Activated CD8-positive, alpha-beta memory T cell treated with anti-CD3 and anti-CD28 coated beads, Interleukin-2, amount 50 U/mL, for 1 hour (primary cell): ENCODE results near the gene HAO1.
"Not testable (repeated sequence)": the region's sequence is repeated elsewhere in the genome, so short reads cannot be mapped to it uniquely, and the experiment has no call there.

ENCODE experiments used
- DNase-seq: peaks from one replicate; pipeline ENCODE4 v3.0.0-alpha.2; 2020; ENCODE audit errors: extremely low read depth

HAO1 gene

DNA sequence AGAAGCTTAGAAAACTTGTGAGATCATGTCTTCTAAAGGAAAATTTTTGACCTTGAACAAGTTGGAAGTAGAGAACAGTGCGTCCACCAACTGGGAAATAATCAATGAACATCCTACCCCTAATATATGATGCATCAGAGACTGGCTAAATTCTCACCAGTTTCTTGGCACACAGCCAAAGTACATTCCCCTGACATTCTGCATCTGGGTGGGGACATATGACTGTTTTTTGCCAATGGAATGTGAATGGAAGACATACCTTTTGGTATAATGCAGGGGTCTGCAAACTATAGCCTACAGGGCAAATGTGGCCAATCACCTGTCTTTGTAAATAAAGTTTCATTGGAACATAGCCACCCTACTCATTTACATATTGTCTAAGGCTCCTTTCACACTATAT is 84.7 kb downstream of the HAO1 start:
- DNase-seq, result no peak

DNA sequence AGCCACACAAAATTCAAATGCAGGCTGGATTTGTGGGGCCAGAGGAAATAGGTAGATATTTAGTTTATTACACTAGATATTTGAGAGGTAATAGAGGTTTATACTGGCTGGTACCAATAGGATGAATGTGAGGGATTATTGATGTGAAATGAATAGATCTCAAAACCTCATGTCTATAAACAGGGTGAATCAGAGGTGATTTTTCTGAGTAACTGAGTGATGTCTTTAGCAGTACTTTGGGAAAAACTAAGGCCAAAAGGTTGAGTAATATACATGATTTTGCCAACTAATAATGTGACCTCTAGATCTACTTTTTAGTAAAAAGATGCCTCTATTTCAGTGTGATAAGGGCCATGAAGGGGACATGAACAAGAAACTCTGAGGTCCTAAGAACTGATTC is 86.8 kb downstream of the HAO1 start:
- no peak for DNase-seq

DNA sequence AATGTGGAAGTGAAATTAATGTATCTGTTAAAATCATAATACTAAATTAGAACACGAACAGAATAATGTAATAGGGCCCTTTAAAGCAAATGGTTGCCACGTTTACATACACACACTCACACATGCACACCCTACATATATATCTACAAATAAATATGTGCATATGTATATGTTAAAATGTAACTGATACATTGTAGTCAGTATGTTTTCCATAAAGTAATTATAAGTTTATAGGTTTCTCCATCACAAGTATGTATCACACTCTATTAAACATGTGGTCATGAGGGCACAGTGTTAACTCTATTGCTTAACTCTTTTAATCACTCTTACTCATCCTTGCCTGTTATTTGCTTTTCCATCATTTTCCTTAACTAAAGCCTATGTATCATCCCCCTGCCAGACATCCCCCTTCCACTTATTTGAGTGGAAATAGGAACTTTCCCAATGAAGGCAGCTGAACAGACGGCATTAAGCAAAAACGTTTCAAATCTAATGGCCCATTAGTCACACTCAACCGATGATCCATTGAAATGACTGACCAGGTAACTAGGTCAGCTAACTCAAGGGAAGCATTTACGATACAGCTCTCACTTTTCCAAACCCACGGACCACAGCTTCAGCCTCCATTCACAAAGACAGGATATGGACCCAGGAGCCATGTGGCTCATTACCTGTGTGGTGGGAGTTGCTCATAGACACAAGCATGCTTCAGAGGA is 89.3 kb downstream of the HAO1 start:
- DNase-seq, result no peak

DNA sequence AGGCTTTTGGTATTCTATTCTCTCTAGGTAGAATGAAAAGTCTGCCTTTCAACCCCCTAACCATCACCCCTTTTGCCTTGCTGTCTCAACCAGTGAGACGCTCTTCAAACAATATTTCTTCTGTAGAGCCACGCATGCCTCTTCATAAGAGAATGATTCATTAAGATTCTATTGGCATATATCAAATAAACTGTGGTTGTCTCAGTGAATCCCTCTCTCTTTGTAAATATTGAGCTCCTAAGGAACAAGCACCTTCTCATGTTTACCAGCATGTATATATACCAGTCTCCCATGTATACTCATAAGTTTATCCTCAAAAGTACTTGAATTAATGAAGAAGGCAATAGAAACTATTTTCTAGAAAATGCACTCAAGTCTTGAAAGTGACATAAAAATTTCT is 90.6 kb downstream of the HAO1 start:
- no peak for DNase-seq

DNA sequence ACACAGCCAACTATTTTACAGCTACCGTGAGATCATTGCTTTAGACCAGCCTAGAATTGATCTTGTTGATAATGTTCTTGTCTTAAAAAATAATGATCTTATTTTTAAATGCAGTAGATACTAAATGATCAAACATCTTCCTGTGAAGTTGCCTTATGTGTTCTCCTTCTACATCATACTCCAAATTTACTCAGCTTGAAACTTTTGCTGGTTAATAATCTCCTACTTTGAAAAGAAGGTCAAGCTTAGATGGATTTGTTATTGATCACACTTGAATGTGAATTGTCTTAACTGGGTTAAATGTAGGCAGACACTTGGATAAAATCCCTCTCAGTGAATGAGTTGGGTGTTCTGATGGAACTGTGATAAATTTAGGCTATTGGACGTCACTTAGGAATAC is 91.9 kb downstream of the HAO1 start:
- DNase-seq, result no peak

DNA sequence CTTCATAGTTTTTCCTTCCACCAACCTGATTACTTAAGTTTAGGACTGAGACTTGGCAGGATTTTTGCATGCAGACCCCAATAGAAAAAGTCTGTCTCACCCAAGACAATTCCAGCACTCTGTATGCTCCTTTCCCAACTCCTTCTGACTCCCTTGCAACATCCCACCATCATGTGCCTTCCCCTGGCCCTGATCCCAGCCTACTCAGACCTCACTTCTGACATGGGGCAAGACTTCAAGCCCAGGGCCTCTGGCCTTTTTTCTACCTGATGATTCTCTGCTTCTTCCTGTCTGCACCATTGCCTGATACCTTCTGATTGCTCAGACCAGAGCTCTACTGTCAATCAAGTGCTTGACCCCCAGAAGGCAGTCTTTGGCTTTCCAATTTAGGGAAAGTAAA is 96.6 kb downstream of the HAO1 start:
- no peak for DNase-seq

DNA sequence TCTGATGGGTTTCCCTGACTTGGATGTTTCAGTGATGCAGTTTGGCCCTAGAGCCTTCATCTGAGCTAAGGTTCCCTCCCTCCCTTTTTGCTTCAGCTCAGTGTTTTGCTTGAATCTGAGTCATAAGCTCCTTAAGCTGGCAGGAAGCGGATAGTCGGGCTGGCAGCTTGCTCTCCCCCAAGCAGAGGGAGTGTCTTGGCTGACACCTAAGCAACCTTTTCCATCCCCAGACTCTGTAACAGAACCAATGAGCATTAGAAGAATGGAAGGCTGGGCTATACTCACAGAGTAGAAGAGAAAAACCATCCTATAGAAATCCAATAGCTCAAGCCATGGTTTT is 98.3 kb downstream of the HAO1 start:
- no peak for DNase-seq

DNA sequence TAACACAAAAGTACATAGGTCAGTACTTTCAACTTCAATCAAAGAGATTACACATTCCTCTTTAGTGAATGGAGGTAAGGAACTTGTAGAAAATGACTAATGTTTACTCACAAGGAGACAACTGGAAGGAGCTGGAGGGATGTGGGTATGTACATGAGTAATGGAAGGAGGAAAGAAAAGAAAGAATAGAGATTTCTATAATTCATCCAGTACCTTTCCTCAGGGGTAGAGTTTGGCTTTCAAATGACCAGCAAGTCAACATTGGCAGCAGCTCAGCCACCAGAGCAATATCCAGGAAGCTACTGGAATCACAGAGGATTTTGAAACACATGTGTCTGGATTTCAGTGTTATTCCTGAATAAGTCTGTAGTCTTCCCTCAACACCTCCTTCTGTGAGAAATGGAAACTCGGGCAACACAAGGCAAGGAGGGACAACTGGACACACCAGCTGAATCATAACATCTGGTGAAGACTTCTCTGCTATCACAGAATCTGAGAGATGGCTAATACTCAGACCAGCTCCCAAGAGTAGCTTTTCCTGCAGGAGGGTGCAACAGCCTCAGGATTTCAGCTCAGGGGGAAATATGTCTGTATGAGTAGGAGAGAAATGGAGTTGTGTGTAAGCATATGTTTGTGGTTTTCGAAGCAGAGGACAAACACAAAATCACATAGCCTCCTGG is 98.8 kb downstream of the HAO1 start:
- DNase-seq, result no peak

DNA sequence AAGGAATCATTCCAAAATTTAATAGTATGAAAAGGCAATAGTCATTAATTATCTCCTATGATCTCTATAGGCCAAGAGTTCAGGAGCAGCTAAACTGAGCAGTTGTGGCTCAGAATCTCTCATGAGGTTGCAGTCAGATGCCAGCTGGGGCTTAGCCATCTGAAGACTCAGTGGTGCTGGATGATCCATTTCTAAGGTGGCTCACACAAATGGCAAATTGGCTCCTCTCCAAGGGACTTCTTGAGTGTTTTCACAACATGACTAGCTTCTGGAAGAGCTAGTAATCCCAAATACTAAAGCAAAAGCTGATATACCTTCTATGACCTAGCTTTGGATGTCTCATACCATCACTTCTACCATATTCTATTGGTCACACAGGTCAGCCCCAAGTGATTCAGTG is 104.2 kb downstream of the HAO1 start:
- no peak for DNase-seq

DNA sequence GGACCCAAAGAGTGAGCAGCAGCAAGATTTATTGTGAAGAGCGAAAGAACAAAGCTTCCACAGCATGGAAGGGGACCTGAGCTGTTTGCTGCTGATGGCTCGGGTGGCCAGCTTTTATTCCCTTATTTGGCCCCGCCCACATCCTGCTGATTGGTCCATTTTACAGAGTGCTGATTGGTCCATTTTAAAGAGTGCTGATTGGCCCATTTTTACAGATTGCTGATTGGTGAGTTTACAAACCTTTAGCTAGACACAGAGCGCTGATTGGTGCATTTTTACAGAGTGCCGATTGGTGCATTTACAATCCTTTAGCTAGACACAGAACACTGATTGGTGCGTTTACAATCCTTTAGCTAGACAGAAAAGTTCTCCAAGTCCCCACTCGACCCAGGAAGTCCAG is 105.8 kb downstream of the HAO1 start:
- not testable (repeated sequence) for DNase-seq
